HG03108 (cell line): ENCODE data around the gene NUP42.

Experiments used
- ATAC-seq: cut with Tn5 transposase; IDR thresholded peaks from one replicate; pipeline ENCODE4 v1.9.1; 2021; ENCODE audit warnings: moderate library complexity; ENCODE audit not compliant: unreplicated experiment

NUP42 gene

DNA sequence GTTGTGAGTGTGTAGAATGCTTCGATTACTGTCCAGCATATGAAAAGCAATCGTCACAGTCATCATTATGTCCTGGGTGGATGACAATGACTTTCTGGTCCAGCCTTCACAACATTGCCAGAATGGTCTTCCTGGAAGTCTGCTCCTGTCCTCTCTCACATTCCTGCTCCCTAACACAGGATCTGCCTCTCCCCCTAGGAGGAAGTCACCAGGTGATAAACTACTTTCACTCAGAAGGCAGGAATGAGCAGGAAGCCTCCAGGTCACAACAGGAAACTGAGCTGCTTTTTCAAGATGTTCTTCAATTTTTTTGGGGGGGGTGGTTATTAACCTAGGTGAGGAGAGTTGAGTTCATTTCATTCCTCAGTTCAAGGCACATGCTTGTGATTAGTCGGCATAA lies 51.1 kb downstream of the NUP42 start:
- ATAC-seq: no peak

DNA sequence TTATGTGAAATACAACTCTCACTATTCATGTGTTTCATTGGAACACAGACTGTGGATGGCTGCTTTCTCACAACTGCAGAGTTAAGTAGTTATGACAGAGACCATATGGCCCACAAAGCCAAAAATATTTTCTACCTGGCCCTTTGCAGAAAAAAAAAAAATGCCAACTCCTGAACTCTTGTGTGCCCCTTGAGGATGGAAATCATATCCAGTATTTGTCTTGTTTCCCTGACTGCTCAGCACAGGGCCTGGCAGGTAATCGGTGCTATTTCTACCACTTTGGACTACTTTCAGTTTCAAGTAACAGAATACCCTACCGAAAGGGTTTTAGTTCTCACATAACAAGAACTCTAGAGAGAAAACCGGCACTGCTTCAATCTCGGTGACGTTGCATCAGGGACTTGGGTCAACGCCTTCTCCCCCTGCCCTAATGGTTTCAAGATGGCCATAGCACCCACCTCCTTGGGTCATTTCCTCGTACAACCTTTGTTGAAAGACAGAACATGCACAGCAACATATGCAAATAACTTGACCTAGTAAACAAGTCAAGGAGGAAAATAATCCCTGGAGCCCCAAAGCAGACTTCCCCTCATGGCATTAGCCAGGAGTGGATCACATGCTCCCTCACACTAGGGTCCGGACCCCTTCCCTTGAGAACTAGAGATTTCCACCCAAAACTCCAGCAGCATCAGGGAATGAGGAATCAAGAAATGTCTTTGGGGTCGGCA lies 52.9 kb downstream of the NUP42 start:
- peak; percentile 91 for ATAC-seq

DNA sequence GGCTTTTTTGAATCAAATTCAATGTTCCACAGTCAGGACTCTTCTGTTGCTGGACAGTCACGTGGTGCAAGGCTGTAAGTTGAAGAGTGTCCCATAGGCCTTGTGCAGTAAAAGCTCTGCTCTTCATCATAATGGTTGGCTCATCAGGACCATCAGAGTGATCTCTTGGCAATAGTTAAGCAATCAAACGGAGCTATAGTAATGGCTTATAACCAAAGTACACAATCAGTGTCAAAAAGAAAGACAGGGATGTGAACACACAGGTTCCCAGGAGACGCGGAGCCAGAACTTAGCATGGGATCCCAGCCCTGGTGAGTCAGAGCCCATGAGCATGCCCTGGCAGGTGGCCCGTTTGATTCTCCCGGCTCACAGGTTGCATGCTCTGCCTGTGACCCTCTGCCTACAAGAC lies 54.0 kb downstream of the NUP42 start:
- ATAC-seq: no peak

DNA sequence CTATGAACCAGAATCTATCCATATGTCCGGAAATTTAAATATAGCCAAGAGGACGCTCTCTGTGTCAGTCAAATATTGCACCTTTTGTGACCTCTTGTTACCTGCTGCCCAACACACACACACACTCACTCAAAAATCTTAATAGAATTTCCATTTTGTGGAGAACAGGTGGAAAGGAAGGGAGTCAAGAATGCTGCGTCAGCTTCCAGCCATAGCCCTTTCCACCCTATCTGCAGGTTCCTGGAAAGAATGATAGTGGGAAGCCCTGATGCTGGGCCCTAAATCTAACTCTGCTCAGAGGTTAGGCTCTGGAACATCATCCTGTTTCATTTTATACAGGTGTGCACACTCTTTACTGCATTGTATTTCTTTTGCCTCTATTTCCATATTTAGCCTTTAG lies 55.2 kb downstream of the NUP42 start:
- ATAC-seq: no peak

DNA sequence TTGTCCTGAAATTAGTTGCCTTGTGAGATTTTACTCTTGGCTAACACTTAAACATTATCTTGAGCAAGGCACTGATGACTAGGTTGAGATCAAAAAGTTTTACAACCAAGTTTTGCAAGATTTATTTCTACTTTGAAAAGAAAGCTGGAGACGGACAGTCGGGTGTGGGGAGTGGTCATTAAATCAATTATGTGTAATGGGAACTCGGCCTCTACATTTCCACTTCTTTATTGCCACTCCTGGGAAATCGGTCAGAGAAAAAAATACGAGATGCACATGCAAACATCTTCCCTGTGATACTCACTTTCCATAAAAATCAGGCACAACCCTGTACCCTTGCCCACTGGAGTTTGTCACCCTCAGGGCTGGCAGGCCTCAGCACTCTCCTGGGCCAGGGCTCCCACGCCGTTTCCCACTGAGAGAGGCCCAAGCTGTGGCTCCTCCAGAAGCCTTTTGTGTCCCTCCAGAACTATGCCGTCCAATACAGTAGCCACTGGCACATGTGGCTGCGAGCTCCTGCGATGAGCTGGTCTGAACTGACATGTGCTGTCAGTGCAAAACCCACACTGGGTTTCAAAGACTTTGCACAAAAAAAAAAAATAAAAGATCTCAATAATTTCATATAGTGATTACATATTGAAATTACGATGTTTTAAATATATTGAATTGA lies 57.3 kb downstream of the NUP42 start:
- no peak for ATAC-seq

DNA sequence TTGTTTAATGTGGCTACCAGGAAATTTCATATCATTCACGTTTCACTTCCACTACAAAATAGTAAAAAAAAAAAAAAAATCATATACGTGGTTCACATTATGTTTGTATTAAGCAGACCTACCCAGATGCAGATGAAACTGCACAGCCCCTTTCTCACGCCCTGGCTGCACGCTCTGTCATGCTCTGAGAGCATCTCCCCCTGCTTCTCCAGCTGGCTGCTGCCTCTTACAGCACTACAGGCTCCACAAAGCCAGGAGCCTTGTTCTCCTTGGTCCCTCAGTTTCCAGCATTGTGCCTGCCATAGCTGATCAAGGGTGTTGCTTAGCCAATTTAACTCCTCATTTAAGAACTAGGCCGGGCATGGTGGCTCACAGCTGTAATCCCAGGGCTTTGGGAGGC lies 57.9 kb downstream of the NUP42 start:
- ATAC-seq: no peak

DNA sequence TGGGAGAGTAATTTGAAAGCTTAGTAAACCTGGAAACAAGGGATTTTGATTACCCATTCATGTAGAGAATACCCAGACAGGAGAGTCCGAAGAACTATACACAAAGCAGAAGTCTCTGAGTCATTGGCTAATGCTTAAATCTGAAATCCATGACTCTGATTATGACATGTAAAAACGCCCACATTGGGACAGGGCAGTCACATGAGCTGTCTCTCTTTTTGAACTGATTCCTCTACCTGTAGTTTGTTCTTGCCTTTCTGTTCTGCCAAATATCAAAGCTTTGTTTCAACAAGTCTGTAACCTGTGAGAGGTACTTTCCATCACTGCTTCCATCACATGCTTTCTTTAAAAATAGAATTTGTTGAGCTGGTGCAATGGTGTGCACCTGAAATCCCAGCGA lies 60.5 kb downstream of the NUP42 start:
- ATAC-seq: no peak

DNA sequence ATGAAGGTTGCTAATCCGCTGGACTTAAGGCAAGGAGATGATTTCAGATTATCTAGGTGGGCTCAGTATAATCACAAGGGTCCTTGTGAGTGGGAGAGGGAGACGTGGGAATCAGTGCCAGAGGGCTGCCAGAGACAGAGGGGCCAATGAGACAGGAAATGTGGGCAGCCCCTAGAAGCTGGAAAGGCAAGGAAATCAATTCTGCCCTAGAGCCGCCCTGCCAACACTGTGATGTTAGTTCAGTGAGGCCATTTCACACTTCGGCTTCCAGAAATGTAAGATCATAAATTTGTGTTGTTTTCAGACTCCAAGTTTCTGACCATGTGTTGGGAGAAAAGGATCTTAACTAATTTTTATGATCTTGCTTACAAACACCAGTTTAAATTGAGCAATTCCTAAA lies 61.1 kb downstream of the NUP42 start:
- no peak for ATAC-seq

DNA sequence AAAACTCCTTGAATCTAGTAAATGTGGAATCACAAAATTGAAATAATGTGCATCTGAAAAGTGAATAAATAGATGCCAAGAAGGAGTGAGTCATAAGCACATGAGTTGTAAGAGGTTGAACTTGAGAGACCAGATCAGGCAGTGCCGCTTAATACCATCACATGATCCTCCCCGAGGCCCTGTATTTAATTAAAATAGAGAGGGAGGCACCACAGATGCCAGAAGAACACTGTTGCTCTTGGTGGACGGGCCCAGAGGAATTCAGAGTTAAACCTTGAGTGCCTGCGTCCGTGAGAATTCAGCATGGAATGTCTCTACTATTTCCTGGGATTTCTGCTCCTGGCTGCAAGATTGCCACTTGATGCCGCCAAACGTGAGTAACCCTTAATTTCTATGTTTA lies 64.7 kb downstream of the NUP42 start, which contains the start of gene GPNMB:
TSS of gene GPNMB (plus strand) at position 221 of the 400 bp plus-strand sequence. CDS start at position 304, 83 bp downstream.
- no peak for ATAC-seq

DNA sequence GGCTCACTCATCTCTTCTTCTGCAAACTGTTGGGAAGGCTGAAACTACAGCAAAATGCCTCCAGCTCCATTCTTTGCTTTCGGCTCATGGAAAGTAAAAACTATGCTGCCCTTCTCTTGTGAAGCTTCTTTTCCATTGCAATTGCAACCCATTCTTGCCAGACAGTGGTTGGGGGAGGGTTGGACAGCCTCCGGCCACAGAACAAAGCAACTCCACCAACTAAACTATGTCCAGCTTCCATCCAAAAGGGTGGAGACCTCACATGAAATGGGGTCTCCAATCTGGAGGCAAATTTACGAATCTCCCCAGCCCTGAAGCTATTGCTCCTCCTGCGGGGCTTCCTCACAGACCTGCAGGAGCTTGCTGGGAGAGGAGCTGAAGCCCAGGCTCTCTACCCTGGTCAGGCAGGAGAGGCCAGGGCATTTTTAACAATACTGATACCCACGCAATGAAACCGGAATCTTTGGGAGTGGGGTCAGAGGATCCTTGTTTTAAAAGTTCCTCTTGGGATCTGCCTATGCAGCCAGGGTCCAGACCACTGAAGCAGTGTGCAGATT lies 65.3 kb downstream of the NUP42 start:
- ATAC-seq: no peak

DNA sequence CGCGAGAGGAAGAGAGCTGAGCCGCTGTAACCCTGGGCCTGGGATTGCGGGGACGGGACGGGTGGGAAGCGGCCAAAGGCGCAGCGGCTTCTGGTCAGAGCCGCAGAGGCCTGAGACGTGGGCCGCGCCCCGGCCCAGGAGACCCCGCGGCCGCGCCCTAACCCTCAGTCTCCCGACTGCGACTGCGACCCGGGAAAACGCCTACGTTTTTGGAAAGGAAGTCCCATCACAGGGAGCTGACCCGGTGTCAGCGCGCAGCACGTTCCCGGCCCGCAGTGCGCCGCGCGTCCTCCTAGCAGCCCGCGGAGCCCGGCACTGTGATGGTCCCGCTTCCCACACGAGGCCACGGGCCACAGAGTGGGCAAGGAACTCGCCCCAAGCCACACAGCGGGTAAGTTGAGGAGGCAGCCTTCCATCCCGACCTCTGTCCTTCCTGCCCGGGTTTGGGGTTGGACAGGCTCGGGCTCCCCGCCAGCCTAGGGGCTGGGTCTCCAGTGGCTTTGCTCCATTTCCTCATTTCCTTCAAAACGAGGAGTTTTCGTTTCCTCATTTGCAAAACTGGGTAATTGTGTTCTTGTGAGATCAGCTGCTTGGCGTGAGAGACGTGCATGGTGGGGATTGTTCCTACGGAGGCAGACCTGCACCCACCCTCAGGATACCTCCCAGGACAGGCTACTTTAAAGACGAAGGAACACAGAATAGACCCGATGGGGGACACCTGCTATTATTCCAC lies 65.9 kb downstream of the NUP42 start:
- ATAC-seq: no peak

DNA sequence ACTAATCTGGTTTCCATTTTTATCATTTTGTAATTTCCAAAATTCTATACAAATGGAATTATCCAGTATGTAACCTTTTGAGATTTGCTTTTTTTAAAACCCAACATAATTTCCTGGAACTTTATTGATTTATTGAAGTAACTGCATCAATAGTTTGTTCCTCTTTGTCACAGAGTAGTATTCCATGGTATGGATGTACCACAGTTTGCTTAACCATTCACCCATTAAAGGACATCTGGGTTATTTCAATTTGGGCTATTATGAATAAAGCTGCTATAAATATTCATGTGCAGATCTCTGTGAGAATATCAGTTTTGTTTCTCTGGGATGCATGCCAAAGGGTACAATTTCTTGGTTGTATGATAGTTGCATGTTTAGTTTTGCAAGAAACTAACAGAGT lies 67.6 kb downstream of the NUP42 start:
- no peak for ATAC-seq
